MCF 10A (cell line): ENCODE measurements around the gene GIPC2. TPM values are rescaled to one million over a fixed set of nuclear protein-coding genes. Genes with fewer than 3 reads are reported as not detected.
"Not testable (repeated sequence)": the region's sequence is repeated elsewhere in the genome, so short reads cannot be mapped to it uniquely, and the experiment has no call there.

Experiments
- BruUV-seq: library from RNA; stranded (reverse); fragments of 400-500 nt; replicated peaks from 2 replicates; lab custom pipeline; 2021; lab: Mats Ljungman, UMichigan
- CTCF ChIA-PET: fragments of 300-600 bp; sonication (Branson Sonifier 250); formaldehyde crosslinking; extraction: SDS; loops from one replicate; lab custom pipeline; 2021; ENCODE audit warnings: antibody characterized with exemption, inconsistent platforms; lab: Yijun Ruan, JAX
- POLR2A ChIA-PET: fragments of 300-600, 350-650 bp; sonication (Branson Sonifier 250); formaldehyde crosslinking; extraction: SDS; loops from one replicate; lab custom pipeline; 2020; ENCODE audit warnings: antibody characterized with exemption, inconsistent platforms; lab: Yijun Ruan, JAX
- DNase-seq: peaks from one replicate; pipeline ENCODE4 v3.0.0-alpha.2; 2018; ENCODE audit not compliant: unreplicated experiment
- H3K27ac Mint-ChIP-seq: one replicate; pipeline ENCODE4 v1.8.0; 2022; ENCODE audit warnings: mild to moderate bottlenecking, low read depth, mixed read lengths; ENCODE audit not compliant: unreplicated experiment
- H3K27me3 Mint-ChIP-seq: one replicate; pipeline ENCODE4 v1.8.0; 2022; ENCODE audit warnings: mixed read lengths; ENCODE audit not compliant: insufficient read depth, unreplicated experiment
- H3K36me3 Mint-ChIP-seq: one replicate; pipeline ENCODE4 v1.8.0; 2022; ENCODE audit warnings: mild to moderate bottlenecking, moderate library complexity, mixed read lengths; ENCODE audit not compliant: insufficient read depth, unreplicated experiment
- H3K4me1 Mint-ChIP-seq: one replicate; pipeline ENCODE4 v1.8.0; 2022; ENCODE audit warnings: mixed read lengths; ENCODE audit not compliant: insufficient read depth, unreplicated experiment
- H3K4me3 Mint-ChIP-seq: one replicate; pipeline ENCODE4 v1.8.0; 2022; ENCODE audit warnings: mild to moderate bottlenecking, moderate library complexity, mixed read lengths; ENCODE audit not compliant: unreplicated experiment
- H3K9me3 Mint-ChIP-seq: one replicate; pipeline ENCODE4 v1.8.0; 2022; ENCODE audit warnings: mixed read lengths; ENCODE audit not compliant: unreplicated experiment
- CTCF ChIP-seq: fragments of 200-600 bp; IDR thresholded peaks from one replicate; pipeline ENCODE4 v1.8.0; 2022; ENCODE audit warnings: antibody characterized with exemption, mild to moderate bottlenecking; ENCODE audit not compliant: unreplicated experiment
- intact Hi-C: fragments of 100-400 bp; cut with micrococcal nuclease; formaldehyde crosslinking; loops from 2 replicates; pipeline ENCODE4 v1.14.1; 2022
- total RNA-seq: library from RNA; stranded (reverse); gene quantifications from 2 replicates; pipeline ENCODE4 v1.2.3, GENCODE V29; 2022

GIPC2 gene
- total RNA-seq, 1 experiment from 2014 or later, result 0.07 TPM

GRCh38 chr1:78055565-78056132 is 9.9 kb downstream of the GIPC2 start:
- BruUV-seq, result no TSS peak
- Mint-ChIP-seq H3K27me3 (no peaks in the 10 kb centered on the region), H3K36me3 (no peaks in the 10 kb centered on the region), H3K4me1 (peaks cover 10% of the 10 kb centered on the region), H3K4me3 (no peak overlapping the region), H3K9me3 (no peaks in the 10 kb centered on the region), H3K27ac (no peak overlapping the region)
- ChIA-PET POLR2A (interaction anchor here (0.9 kb wide), 1 partner anchor 50 kb away, joined by 3 read pairs; no protein-coding TSS in a partner anchor), CTCF (interaction anchor here (0.7 kb wide), 1 partner anchor 23 kb away, joined by 3 read pairs; no protein-coding TSS in a partner anchor)
- no peak for DNase-seq
- intact Hi-C loops, result no loop called here
- no peak for TF ChIP-seq CTCF

GRCh38 chr1:78058670-78059069 is 12.9 kb downstream of the GIPC2 start:
- POLR2A ChIA-PET, result interaction anchor here (0.7 to 1.2 kb wide), 2 partner anchors 12 to 80 kb away, joined by 3 to 8 read pairs; partner anchors contain the start of gene FUBP1
- H3K36me3 Mint-ChIP-seq, result no peaks in the 10 kb centered on the region
- no peak overlapping the region for H3K27ac Mint-ChIP-seq
- peaks cover 10% of the 10 kb centered on the region for H3K4me1 Mint-ChIP-seq
- no peaks in the 10 kb centered on the region for H3K27me3 Mint-ChIP-seq
- no peak for TF ChIP-seq CTCF
- no TSS peak for BruUV-seq
- CTCF ChIA-PET, result no interaction called here
- no peak overlapping the region for H3K4me3 Mint-ChIP-seq
- no peak for DNase-seq
- H3K9me3 Mint-ChIP-seq, result no peaks in the 10 kb centered on the region
- intact Hi-C loops, result no loop called here

GRCh38 chr1:78060857-78061563 is 15.2 kb downstream of the GIPC2 start:
- no TSS peak for BruUV-seq
- intact Hi-C loops, result no loop called here
- ChIA-PET POLR2A (interaction anchor here (1.4 kb wide), 1 partner anchor 10 kb away, joined by 5 read pairs; no protein-coding TSS in a partner anchor), CTCF (interaction anchor here (0.7 kb wide), 1 partner anchor 9 kb away, joined by 3 read pairs; no protein-coding TSS in a partner anchor)
- no peak for TF ChIP-seq CTCF
- H3K36me3 Mint-ChIP-seq, result no peaks in the 10 kb centered on the region
- no peaks in the 10 kb centered on the region for H3K27me3 Mint-ChIP-seq
- peaks cover under 1% of the 10 kb centered on the region for H3K4me1 Mint-ChIP-seq
- no peak overlapping the region for H3K4me3 Mint-ChIP-seq
- H3K27ac Mint-ChIP-seq, result no peak overlapping the region
- no peak for DNase-seq
- H3K9me3 Mint-ChIP-seq, result no peaks in the 10 kb centered on the region

GRCh38 chr1:78061825-78062523 is 16.2 kb downstream of the GIPC2 start:
- ChIA-PET POLR2A (interaction anchor here (1.4 kb wide), 1 partner anchor 9 kb away, joined by 5 read pairs; no protein-coding TSS in a partner anchor), CTCF (interaction anchor here (0.7 to 1.0 kb wide), 2 partner anchors 8 to 10 kb away, joined by 3 read pairs; no protein-coding TSS in a partner anchor)
- H3K9me3 Mint-ChIP-seq, result no peaks in the 10 kb centered on the region
- no peak for TF ChIP-seq CTCF
- no TSS peak for BruUV-seq
- H3K27me3 Mint-ChIP-seq, result no peaks in the 10 kb centered on the region
- no peaks in the 10 kb centered on the region for H3K36me3 Mint-ChIP-seq
- H3K27ac Mint-ChIP-seq, result no peak overlapping the region
- intact Hi-C loops, result no loop called here
- DNase-seq, result no peak
- H3K4me1 Mint-ChIP-seq, result no peaks in the 10 kb centered on the region
- no peak overlapping the region for H3K4me3 Mint-ChIP-seq

- H3K4me3 Mint-ChIP-seq, H3K9me3 Mint-ChIP-seq, BruUV-seq, H3K27me3 Mint-ChIP-seq, intact Hi-C loops, POLR2A ChIA-PET, H3K27ac Mint-ChIP-seq, CTCF ChIA-PET, H3K4me1 Mint-ChIP-seq, DNase-seq, H3K36me3 Mint-ChIP-seq: not testable (repeated sequence)
These were observed 19.1 kb downstream of the GIPC2 start for GRCh38 chr1:78064886-78065285.
